ENCODE data around the gene AK8.

AK8 gene

GRCh38 chr9:132702254-132702653 lies 175.8 kb downstream of the AK8 start:
- ATAC-seq (ENCODE audit: low read depth) = no peak
- H3K4me3 Mint-ChIP-seq = no peak overlapping the region
- no peak for DNase-seq (ENCODE audit: low spot score in 2 of 2)
- no peaks in the 10 kb centered on the region for H3K4me1 Mint-ChIP-seq
- no peak overlapping the region for H3K27ac Mint-ChIP-seq
- peaks cover 10% of the 10 kb centered on the region for H3K9me3 Mint-ChIP-seq
- H3K27me3 Mint-ChIP-seq = peaks cover 8% of the 10 kb centered on the region
- H3K36me3 Mint-ChIP-seq = peaks cover 2% of the 10 kb centered on the region

GRCh38 chr9:132699956-132700355 lies 178.1 kb downstream of the AK8 start:
- H3K4me3 Mint-ChIP-seq = no peak overlapping the region
- ATAC-seq (ENCODE audit: low read depth) (no peak), DNase-seq (ENCODE audit: low spot score in 2 of 2) (no peak)
- peaks cover 2% of the 10 kb centered on the region for H3K36me3 Mint-ChIP-seq
- H3K4me1 Mint-ChIP-seq = no peaks in the 10 kb centered on the region
- no peak overlapping the region for H3K27ac Mint-ChIP-seq
- peaks cover 18% of the 10 kb centered on the region for H3K9me3 Mint-ChIP-seq
- H3K27me3 Mint-ChIP-seq = no peaks in the 10 kb centered on the region

- ATAC-seq (ENCODE audit: low read depth) (no peak), DNase-seq (ENCODE audit: low spot score in 2 of 2) (no peak)
- Mint-ChIP-seq H3K4me1 (no peaks in the 10 kb centered on the region), H3K4me3 (no peak overlapping the region), H3K27me3 (no peaks in the 10 kb centered on the region), H3K27ac (no peak overlapping the region), H3K36me3 (peaks cover 2% of the 10 kb centered on the region), H3K9me3 (peaks cover 18% of the 10 kb centered on the region)
Observed at GRCh38 chr9:132698989-132699388, 179.1 kb downstream of the AK8 start.

DNA sequence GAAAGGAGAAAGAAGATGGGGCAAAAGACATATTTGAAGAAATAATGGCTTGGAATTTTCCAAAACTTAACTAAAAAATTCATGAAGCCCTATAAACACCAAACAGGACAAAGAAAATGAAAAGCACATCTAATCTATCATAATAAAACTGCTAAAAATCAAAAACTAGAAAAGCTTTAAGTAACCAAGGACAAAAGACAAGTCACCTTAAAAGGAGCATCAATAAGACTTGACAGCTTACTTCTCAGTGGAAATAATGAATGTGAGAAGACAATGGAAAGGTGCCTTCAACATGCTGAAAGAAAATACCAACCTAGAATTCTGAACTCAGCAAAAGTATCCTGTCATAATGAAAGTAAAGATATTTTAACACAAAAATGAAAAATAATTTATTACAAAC lies 180.9 kb downstream of the AK8 start:
- Mint-ChIP-seq H3K9me3 (peaks cover 18% of the 10 kb centered on the region), H3K36me3 (peaks cover 4% of the 10 kb centered on the region), H3K4me3 (no peak overlapping the region), H3K27me3 (no peaks in the 10 kb centered on the region), H3K27ac (no peak overlapping the region), H3K4me1 (no peaks in the 10 kb centered on the region)
- ATAC-seq (ENCODE audit: low read depth) = no peak
- DNase-seq (ENCODE audit: low spot score in 2 of 2) = no peak

DNA sequence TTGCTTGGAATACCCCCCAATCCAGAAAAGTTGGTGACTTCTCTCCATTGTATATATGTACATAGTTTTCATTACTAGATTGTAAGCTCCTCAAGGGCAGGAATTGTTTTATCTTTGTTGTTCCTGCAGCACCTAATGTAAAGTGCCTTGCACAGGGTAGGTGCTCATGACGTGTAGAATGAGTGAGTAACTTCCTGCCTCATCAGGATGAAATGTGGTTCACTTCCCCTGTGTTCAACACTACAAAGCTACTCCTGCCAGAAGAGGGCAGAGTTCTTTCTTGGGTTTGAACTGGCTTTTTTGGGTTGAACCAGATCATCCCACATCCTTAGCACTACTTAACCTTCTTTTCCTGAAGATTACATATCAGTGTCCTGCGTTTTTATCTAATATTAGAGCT lies 183.9 kb downstream of the AK8 start:
- ATAC-seq (ENCODE audit: low read depth) = peak; percentile 81
- Mint-ChIP-seq H3K4me1 (no peaks in the 10 kb centered on the region), H3K27ac (no peak overlapping the region), H3K4me3 (no peak overlapping the region), H3K9me3 (peaks cover 18% of the 10 kb centered on the region), H3K27me3 (no peaks in the 10 kb centered on the region), H3K36me3 (peaks cover 9% of the 10 kb centered on the region)
- DNase-seq (ENCODE audit: low spot score in 2 of 2) = no peak

GRCh38 chr9:132690696-132691095 lies 187.4 kb downstream of the AK8 start:
- H3K27ac Mint-ChIP-seq = no peak overlapping the region
- ATAC-seq (ENCODE audit: low read depth) (no peak), DNase-seq (ENCODE audit: low spot score in 2 of 2) (no peak)
- no peaks in the 10 kb centered on the region for H3K27me3 Mint-ChIP-seq
- H3K4me1 Mint-ChIP-seq = no peaks in the 10 kb centered on the region
- no peaks in the 10 kb centered on the region for H3K9me3 Mint-ChIP-seq
- H3K36me3 Mint-ChIP-seq = peaks cover 20% of the 10 kb centered on the region
- no peak overlapping the region for H3K4me3 Mint-ChIP-seq

DNA sequence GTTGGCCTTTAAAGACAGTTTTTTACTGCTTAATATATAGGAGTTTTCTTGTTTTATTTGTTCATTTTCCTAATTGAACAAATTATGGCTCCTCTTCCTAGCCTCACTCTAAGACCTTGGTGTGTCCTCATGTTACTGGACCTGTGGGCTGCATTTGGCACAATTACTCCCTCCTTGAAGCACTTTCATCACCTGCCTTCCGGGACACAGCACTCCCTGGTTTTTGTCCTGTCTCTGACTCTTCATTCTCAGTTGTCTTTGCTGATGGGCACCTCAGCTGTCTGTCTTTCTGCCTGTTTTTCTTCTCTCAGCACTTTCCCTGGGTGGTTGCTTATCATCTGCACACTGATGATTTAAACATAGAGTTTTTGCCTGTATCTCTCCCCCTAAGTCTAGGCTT lies 194.2 kb downstream of the AK8 start:
- H3K36me3 Mint-ChIP-seq = peaks cover 27% of the 10 kb centered on the region
- no peaks in the 10 kb centered on the region for H3K9me3 Mint-ChIP-seq
- H3K4me3 Mint-ChIP-seq = no peak overlapping the region
- no peak for DNase-seq (ENCODE audit: low spot score in 2 of 2)
- H3K27ac Mint-ChIP-seq = no peak overlapping the region
- H3K4me1 Mint-ChIP-seq = peaks cover 5% of the 10 kb centered on the region
- no peak for ATAC-seq (ENCODE audit: low read depth)
- H3K27me3 Mint-ChIP-seq = no peaks in the 10 kb centered on the region

DNA sequence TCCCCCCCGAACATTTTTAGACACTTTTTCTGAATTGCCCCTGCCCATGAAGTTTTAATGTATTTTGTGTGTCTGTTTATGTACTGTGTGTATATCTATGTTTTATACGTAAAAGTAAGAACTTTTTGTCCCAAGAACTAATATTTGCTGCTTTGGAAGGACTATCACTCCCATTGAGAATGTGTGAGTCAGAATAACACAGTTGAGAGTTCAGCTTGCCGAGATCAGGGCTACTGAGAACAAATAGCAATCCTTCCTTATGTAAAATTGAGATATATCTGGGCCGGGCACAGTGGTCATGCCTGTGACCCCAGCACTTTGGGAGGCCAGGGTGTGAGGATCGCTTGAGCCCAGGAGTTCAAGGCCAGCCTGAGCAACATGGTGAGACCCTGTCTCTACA lies 196.5 kb downstream of the AK8 start:
- H3K36me3 Mint-ChIP-seq = peaks cover 19% of the 10 kb centered on the region
- no peak for ATAC-seq (ENCODE audit: low read depth)
- H3K27ac Mint-ChIP-seq = no peak overlapping the region
- DNase-seq (ENCODE audit: low spot score in 2 of 2) = no peak
- no peaks in the 10 kb centered on the region for H3K27me3 Mint-ChIP-seq
- no peak overlapping the region for H3K4me3 Mint-ChIP-seq
- no peaks in the 10 kb centered on the region for H3K9me3 Mint-ChIP-seq
- peaks cover 10% of the 10 kb centered on the region for H3K4me1 Mint-ChIP-seq

DNA sequence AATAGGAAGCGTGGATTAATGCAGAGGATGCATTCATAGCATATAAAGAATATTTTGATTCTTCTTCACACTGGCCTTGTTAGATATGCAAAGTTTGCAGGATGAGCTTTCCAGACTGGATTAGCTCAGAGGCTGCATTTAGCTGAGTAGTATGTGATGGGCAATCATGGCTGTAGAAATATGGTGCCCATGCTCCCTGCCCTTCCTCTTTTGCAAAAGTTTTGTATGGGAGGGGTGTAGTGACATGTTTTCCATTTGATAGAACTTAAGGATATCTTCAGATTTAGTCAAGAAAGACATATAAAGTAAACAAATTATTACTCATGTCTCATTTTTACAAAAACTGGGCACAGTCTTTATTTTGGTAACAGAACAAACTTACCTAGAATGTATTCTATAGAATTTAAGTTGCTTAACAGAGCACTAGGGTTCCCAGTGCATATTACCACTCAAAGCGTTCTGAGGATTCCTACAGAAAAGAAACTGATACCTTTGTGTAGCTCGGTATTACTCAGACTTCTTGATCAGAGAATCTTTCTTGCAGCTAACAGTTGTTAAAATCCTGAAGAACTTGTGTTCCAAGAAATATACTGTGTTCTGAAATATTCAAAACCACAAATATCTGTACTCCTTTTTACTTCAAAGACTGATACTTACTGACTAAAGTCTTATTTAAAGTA lies 198.0 kb downstream of the AK8 start:
- Mint-ChIP-seq H3K27ac (no peak overlapping the region), H3K27me3 (no peaks in the 10 kb centered on the region), H3K36me3 (peaks cover 16% of the 10 kb centered on the region), H3K4me3 (no peak overlapping the region), H3K4me1 (peaks cover 10% of the 10 kb centered on the region), H3K9me3 (no peaks in the 10 kb centered on the region)
- ATAC-seq (ENCODE audit: low read depth) (no peak), DNase-seq (ENCODE audit: low spot score in 2 of 2) (no peak)

- ATAC-seq (ENCODE audit: low read depth) = no peak
- no peak for DNase-seq (ENCODE audit: low spot score in 2 of 2)
- no peaks in the 10 kb centered on the region for H3K9me3 Mint-ChIP-seq
- no peak overlapping the region for H3K27ac Mint-ChIP-seq
- H3K4me1 Mint-ChIP-seq = peaks cover 16% of the 10 kb centered on the region
- H3K36me3 Mint-ChIP-seq = peaks cover 6% of the 10 kb centered on the region
- no peak overlapping the region for H3K4me3 Mint-ChIP-seq
- H3K27me3 Mint-ChIP-seq = no peaks in the 10 kb centered on the region
Observed at GRCh38 chr9:132677976-132678375, 200.1 kb downstream of the AK8 start.
